ENCODE measurements around the gene POFUT1. TPM values are rescaled to one million over a fixed set of nuclear protein-coding genes. Genes with fewer than 3 reads are reported as not detected.

Gene POFUT1
- total and polyA plus RNA-seq, 9 of the 15 experiments (the other 6 are each of a cell fraction or from before 2014, with no cell fraction given) = 3.5 to 44.7 (median 23.5) TPM

DNA sequence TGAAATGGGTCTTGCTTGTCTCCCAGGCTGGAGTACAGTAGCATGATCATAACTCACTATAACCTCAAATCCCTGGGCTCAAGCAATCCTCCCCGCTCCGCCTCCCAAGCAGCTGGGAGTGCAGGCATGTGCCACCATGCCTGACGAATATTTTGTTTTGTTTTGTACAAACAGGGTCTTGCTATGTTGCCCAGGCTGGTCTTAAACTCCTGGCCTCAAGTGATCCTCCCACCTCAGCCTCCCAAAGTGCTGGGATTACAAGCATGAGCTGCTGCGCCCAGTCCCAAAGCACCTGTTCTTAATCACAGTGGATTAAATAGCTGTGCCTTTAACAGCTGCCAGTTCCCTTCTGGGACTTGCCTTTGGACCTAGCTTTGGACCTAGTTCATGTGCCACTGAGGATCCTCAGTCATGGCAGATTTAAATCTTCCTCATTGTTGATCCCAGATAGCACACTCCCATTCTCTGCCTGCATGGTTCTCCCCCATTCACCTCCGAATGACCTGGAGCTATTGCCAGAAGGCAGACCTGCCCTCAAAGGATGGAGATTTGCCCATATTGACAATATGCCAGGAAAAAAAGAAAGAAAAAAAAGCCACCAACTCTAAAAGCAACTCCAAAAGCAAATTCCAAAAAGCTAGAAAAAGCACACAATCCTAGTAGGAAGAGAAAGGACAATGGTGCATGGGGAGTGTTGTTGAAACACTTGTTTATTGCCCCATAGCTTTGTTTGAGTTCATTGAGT lies 10.6 kb downstream of the POFUT1 start:
- H3K27me3 ChIP-seq (ENCODE audit: control insufficient read depth in 2 of 2, insufficient read depth in 2 of 2, low read length in 2 of 2) = no peaks in the 10 kb centered on the region
- peaks cover 3% of the 10 kb centered on the region; the same call in 1 of the 3 replicates for H3K79me2 ChIP-seq (ENCODE audit: control insufficient read depth, insufficient read depth, low read length)
- H2AFZ ChIP-seq (ENCODE audit: low read depth, low read length) = no peak overlapping the region
- BruUV-seq (replicated peaks) = no TSS peak
- FAIRE-seq (no peak), DNase-seq (ENCODE audit: extremely low read depth in 1 of 4, low spot score in 3 of 4) (no peak), ATAC-seq (no peak)
- no peak overlapping the region for H3K9ac ChIP-seq (ENCODE audit: insufficient read depth in 1 of 2, low read depth in 2 of 2, low read length in 2 of 2)
- in situ Hi-C loops (cut with MboI) (no loop called here), intact Hi-C loops (cut with micrococcal nuclease) (no loop called here)
- no peak overlapping the region for H3K4me3 ChIP-seq
- H3K4me1 ChIP-seq (replicated peaks in 1 of 2; ENCODE audit: control insufficient read depth in 2 of 2, insufficient read depth in 2 of 2, low read length in 2 of 2) = no peaks in the 10 kb centered on the region
- no peaks in the 10 kb centered on the region for H3K9me3 ChIP-seq (replicated peaks; ENCODE audit: control insufficient read depth, insufficient read depth, low read depth, low read length)
- H4K20me1 ChIP-seq (replicated peaks; ENCODE audit: control insufficient read depth, insufficient read depth, low read length) = peaks cover 7% of the 10 kb centered on the region
- H3K36me3 ChIP-seq (ENCODE audit: control insufficient read depth, insufficient read depth, low read length) = peaks cover 90% of the 10 kb centered on the region
- H3K9me1 ChIP-seq (ENCODE audit: control insufficient read depth, insufficient read depth, low read length) = no peaks in the 10 kb centered on the region
- TF ChIP-seq, protein P1, sequence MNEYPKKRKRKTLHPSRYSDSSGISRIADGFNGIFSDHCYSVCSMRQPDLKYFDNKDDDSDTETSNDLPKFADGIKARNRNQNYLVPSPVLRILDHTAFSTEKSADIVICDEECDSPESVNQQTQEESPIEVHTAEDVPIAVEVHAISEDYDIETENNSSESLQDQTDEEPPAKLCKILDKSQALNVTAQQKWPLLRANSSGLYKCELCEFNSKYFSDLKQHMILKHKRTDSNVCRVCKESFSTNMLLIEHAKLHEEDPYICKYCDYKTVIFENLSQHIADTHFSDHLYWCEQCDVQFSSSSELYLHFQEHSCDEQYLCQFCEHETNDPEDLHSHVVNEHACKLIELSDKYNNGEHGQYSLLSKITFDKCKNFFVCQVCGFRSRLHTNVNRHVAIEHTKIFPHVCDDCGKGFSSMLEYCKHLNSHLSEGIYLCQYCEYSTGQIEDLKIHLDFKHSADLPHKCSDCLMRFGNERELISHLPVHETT (CRISPR knock-in tag; conservative IDR thresholded peaks at IDR 0.05 in 1 of 2, IDR thresholded peaks at IDR 0.05 in 1 of 2) = no peak
- TF ChIP-seq ZNF589 (CRISPR knock-in tag; IDR thresholded peaks at IDR 0.05; ENCODE audit: low read depth) = no peak
- no peak for TF ChIP-seq HMGN3 (IDR thresholded peaks at IDR 0.05; ENCODE audit: borderline replicate concordance, extremely low read depth, insufficient read length, low read depth, low read length)
- TF ChIP-seq NRF1 (conservative IDR thresholded peaks at IDR 0.05 in 1 of 2, IDR thresholded peaks at IDR 0.05 in 1 of 2) = no peak
- TF ChIP-seq, protein P2, sequence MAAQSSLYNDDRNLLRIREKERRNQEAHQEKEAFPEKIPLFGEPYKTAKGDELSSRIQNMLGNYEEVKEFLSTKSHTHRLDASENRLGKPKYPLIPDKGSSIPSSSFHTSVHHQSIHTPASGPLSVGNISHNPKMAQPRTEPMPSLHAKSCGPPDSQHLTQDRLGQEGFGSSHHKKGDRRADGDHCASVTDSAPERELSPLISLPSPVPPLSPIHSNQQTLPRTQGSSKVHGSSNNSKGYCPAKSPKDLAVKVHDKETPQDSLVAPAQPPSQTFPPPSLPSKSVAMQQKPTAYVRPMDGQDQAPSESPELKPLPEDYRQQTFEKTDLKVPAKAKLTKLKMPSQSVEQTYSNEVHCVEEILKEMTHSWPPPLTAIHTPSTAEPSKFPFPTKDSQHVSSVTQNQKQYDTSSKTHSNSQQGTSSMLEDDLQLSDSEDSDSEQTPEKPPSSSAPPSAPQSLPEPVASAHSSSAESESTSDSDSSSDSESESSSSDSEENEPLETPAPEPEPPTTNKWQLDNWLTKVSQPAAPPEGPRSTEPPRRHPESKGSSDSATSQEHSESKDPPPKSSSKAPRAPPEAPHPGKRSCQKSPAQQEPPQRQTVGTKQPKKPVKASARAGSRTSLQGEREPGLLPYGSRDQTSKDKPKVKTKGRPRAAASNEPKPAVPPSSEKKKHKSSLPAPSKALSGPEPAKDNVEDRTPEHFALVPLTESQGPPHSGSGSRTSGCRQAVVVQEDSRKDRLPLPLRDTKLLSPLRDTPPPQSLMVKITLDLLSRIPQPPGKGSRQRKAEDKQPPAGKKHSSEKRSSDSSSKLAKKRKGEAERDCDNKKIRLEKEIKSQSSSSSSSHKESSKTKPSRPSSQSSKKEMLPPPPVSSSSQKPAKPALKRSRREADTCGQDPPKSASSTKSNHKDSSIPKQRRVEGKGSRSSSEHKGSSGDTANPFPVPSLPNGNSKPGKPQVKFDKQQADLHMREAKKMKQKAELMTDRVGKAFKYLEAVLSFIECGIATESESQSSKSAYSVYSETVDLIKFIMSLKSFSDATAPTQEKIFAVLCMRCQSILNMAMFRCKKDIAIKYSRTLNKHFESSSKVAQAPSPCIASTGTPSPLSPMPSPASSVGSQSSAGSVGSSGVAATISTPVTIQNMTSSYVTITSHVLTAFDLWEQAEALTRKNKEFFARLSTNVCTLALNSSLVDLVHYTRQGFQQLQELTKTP (IDR thresholded peaks at IDR 0.05; ENCODE audit: low read depth in 1 of 2, partially characterized antibody in 2 of 2) = no peak
- TF ChIP-seq BCOR (IDR thresholded peaks at IDR 0.05) = no peak
- no peak for TF ChIP-seq RBM25 (IDR thresholded peaks at IDR 0.05; ENCODE audit: low read depth, low read length, severe bottlenecking)
- TF ChIP-seq ARID2 (IDR thresholded peaks at IDR 0.05) = no peak
- no peak for TF ChIP-seq RCOR1 (IDR thresholded peaks at IDR 0.05; ENCODE audit: borderline replicate concordance in 1 of 2, low read depth in 2 of 2, low read length in 2 of 2)
- no peak for TF ChIP-seq U2AF1 (optimal IDR thresholded peaks at IDR 0.05; ENCODE audit: low read depth, low read length)
- no peak for TF ChIP-seq STAT5B (CRISPR knock-in tag; IDR thresholded peaks at IDR 0.05)
- TF ChIP-seq, protein P3, sequence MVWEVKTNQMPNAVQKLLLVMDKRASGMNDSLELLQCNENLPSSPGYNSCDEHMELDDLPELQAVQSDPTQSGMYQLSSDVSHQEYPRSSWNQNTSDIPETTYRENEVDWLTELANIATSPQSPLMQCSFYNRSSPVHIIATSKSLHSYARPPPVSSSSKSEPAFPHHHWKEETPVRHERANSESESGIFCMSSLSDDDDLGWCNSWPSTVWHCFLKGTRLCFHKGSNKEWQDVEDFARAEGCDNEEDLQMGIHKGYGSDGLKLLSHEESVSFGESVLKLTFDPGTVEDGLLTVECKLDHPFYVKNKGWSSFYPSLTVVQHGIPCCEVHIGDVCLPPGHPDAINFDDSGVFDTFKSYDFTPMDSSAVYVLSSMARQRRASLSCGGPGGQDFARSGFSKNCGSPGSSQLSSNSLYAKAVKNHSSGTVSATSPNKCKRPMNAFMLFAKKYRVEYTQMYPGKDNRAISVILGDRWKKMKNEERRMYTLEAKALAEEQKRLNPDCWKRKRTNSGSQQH (CRISPR knock-in tag; IDR thresholded peaks at IDR 0.05) = no peak
- no peak overlapping the region for H3K27ac ChIP-seq (ENCODE audit: extremely low read depth, low read depth, low read length)
- ChIA-PET POLR2A (interaction anchor here (0.6 to 1.9 kb wide), 4 partner anchors 9 to 260 kb away, joined by 3 to 6 read pairs (median 4); no protein-coding TSS in a partner anchor), CTCF (ENCODE audit: low intra/inter-chr PET ratio) (no interaction called here)
- no peak overlapping the region for H3K4me2 ChIP-seq (ENCODE audit: insufficient read depth, low read length)
- WGBS (ENCODE audit: insufficient coverage, low coverage, missing lambda C conversion rate) = 92% methylated on average over 5 of the region's 5 CpGs

Measured in K562 (cell line).